ENCODE data around the gene PHLPP1.

- no peak for TF ChIP-seq CTCF (conservative IDR thresholded peaks at IDR 0.05; ENCODE audit: low read depth in 2 of 2)
- no peak for TF ChIP-seq CREB1 (CRISPR knock-in tag; IDR thresholded peaks at IDR 0.05; ENCODE audit: low read depth)
- no peak for TF ChIP-seq POLR2AphosphoS5 (IDR thresholded peaks at IDR 0.05; ENCODE audit: low read depth)
- TF ChIP-seq EZH2 (IDR thresholded peaks at IDR 0.05; ENCODE audit: low read depth, unreplicated experiment): no peak
- no peak for TF ChIP-seq REST (IDR thresholded peaks at IDR 0.05; ENCODE audit: unreplicated experiment)
- TF ChIP-seq ETS1 (IDR thresholded peaks at IDR 0.05): no peak
- no peak for TF ChIP-seq JUNB (IDR thresholded peaks at IDR 0.05; ENCODE audit: unreplicated experiment)
- no peak for TF ChIP-seq EZH2phosphoT487 (IDR thresholded peaks at IDR 0.05; ENCODE audit: unreplicated experiment)
Observed at GRCh38 chr18:62809900-62810299, 94.6 kb downstream of the PHLPP1 start.
